Calu3 (cell line): ENCODE data around the gene CUZD1. TPM values are rescaled to one million over a fixed set of nuclear protein-coding genes. Genes with fewer than 3 reads are reported as not detected.

Source experiments
- BruUV-seq: library from RNA; stranded (reverse); fragments of 400-500 nt; replicated peaks from 2 replicates; lab custom pipeline; 2021; lab: Mats Ljungman, UMichigan
- CTCF ChIA-PET: fragments of 300-600 bp; sonication (Branson Sonifier 250); formaldehyde crosslinking; loops from one replicate; lab custom pipeline; 2022; ENCODE audit warnings: antibody characterized with exemption; lab: Charles Lee
- DNase-seq: peaks from one replicate; pipeline ENCODE4 v3.0.0; 2022
- H3K27ac Mint-ChIP-seq: one replicate; pipeline ENCODE4 v1.8.0; 2022; ENCODE audit warnings: mixed read lengths; ENCODE audit not compliant: unreplicated experiment
- H3K27me3 Mint-ChIP-seq: one replicate; pipeline ENCODE4 v1.8.0; 2022; ENCODE audit warnings: mixed read lengths; ENCODE audit not compliant: unreplicated experiment
- H3K36me3 Mint-ChIP-seq: one replicate; pipeline ENCODE4 v1.8.0; 2022; ENCODE audit warnings: mild to moderate bottlenecking, moderate library complexity, mixed read lengths; ENCODE audit not compliant: insufficient read depth, unreplicated experiment
- H3K4me1 Mint-ChIP-seq: one replicate; pipeline ENCODE4 v1.8.0; 2022; ENCODE audit warnings: mild to moderate bottlenecking, low read depth, mixed read lengths; ENCODE audit not compliant: unreplicated experiment
- H3K4me3 Mint-ChIP-seq: one replicate; pipeline ENCODE4 v1.8.0; 2022; ENCODE audit warnings: mild to moderate bottlenecking, low read depth, moderate library complexity, mixed read lengths; ENCODE audit not compliant: unreplicated experiment
- H3K9me3 Mint-ChIP-seq: one replicate; pipeline ENCODE4 v1.8.0; 2022; ENCODE audit warnings: low read depth, mixed read lengths; ENCODE audit not compliant: unreplicated experiment
- CTCF ChIP-seq: fragments of 200-600 bp; IDR thresholded peaks from one replicate; pipeline ENCODE4 v1.8.0; 2022; ENCODE audit warnings: antibody characterized with exemption; ENCODE audit not compliant: unreplicated experiment
- intact Hi-C: fragments of 100-400 bp; cut with micrococcal nuclease; formaldehyde crosslinking; loops from one replicate; pipeline ENCODE4 v1.10.0; 2022; ENCODE audit not compliant: unreplicated experiment
- total RNA-seq: library from RNA; stranded (reverse); gene quantifications from 2 replicates; pipeline ENCODE4 v1.2.3, GENCODE V29; 2022

CUZD1 gene
- total RNA-seq, 1 experiment from 2014 or later = 1.5 TPM

GRCh38 chr10:122847782-122848604 lies 2.3 kb upstream of the CUZD1 start:
- intact Hi-C loops = no loop called here

GRCh38 chr10:122844146-122844545 lies 1.5 kb downstream of the CUZD1 start:
- CTCF ChIA-PET = no interaction called here
- no TSS peak for BruUV-seq
- intact Hi-C loops = no loop called here

More at GRCh38 chr10:122847782-122848604, 2.3 kb upstream of the CUZD1 start:
- Mint-ChIP-seq H3K36me3 (no peaks in the 10 kb centered on the region), H3K4me3 (no peak overlapping the region), H3K4me1 (peaks cover 7% of the 10 kb centered on the region), H3K27ac (no peak overlapping the region), H3K27me3 (peaks cover 11% of the 10 kb centered on the region), H3K9me3 (peaks cover 4% of the 10 kb centered on the region)
- no peak for DNase-seq
- no peak for TF ChIP-seq CTCF
- CTCF ChIA-PET = no interaction called here
- BruUV-seq = no TSS peak

GRCh38 chr10:122841569-122841968 lies 4.1 kb downstream of the CUZD1 start:
- Mint-ChIP-seq H3K4me1 (peaks cover 5% of the 10 kb centered on the region), H3K27ac (no peak overlapping the region), H3K9me3 (peaks cover 4% of the 10 kb centered on the region), H3K27me3 (peaks cover 11% of the 10 kb centered on the region), H3K36me3 (no peaks in the 10 kb centered on the region), H3K4me3 (no peak overlapping the region)
- DNase-seq = no peak
- BruUV-seq = no TSS peak
- CTCF ChIA-PET = no interaction called here
- no peak for TF ChIP-seq CTCF
- intact Hi-C loops = no loop called here

More at GRCh38 chr10:122844146-122844545, 1.5 kb downstream of the CUZD1 start:
- Mint-ChIP-seq H3K36me3 (no peaks in the 10 kb centered on the region), H3K27ac (no peak overlapping the region), H3K27me3 (peaks cover 11% of the 10 kb centered on the region), H3K9me3 (peaks cover 4% of the 10 kb centered on the region), H3K4me1 (peaks cover 5% of the 10 kb centered on the region), H3K4me3 (no peak overlapping the region)
- DNase-seq = no peak
- no peak for TF ChIP-seq CTCF

- intact Hi-C loops = no loop called here
- no peak overlapping the region for H3K4me3 Mint-ChIP-seq
- no peak for TF ChIP-seq CTCF
- no peak for DNase-seq
- CTCF ChIA-PET = no interaction called here
- no peak overlapping the region for H3K27ac Mint-ChIP-seq
- BruUV-seq = no TSS peak
- no peaks in the 10 kb centered on the region for H3K36me3 Mint-ChIP-seq
- no peaks in the 10 kb centered on the region for H3K9me3 Mint-ChIP-seq
- H3K4me1 Mint-ChIP-seq = no peaks in the 10 kb centered on the region
- H3K27me3 Mint-ChIP-seq = no peaks in the 10 kb centered on the region
These were observed 6.2 kb downstream of the CUZD1 start for GRCh38 chr10:122839505-122839904.
